HUDEP-2 (cell line): ENCODE measurements around the gene CUL9.
A peak's percentile ranks its signal among the peaks of the same experiment; 100 is the strongest.

Source experiments
- DNase-seq, 76 experiments: peaks; one replicate each; lab custom pipeline; 2025; ENCODE audit not compliant: unreplicated experiment in 76 of 76; lab: John Stamatoyannopoulos, UW

The CUL9 gene

GRCh38 chr6:43172104-43173007 lies 9.6 kb upstream of the CUL9 start:
- DNase-seq = peak in 21 of 76 experiments; percentile 21 to 78 (median 34)

- no peak for DNase-seq
Observed at GRCh38 chr6:43173591-43174262, 8.3 kb upstream of the CUL9 start.

- peak; percentile 86 to 100 (median 98) for DNase-seq
Observed at GRCh38 chr6:43174263-43175112, 7.5 kb upstream of the CUL9 start.

GRCh38 chr6:43175676-43176422 lies 6.1 kb upstream of the CUL9 start:
- no peak for DNase-seq

- no peak for DNase-seq
Observed at GRCh38 chr6:43176423-43176786, 5.6 kb upstream of the CUL9 start.

GRCh38 chr6:43178150-43178549 lies 3.8 kb upstream of the CUL9 start:
- no peak for DNase-seq

- no peak for DNase-seq
Observed at GRCh38 chr6:43178951-43179830, 2.8 kb upstream of the CUL9 start.

DNA sequence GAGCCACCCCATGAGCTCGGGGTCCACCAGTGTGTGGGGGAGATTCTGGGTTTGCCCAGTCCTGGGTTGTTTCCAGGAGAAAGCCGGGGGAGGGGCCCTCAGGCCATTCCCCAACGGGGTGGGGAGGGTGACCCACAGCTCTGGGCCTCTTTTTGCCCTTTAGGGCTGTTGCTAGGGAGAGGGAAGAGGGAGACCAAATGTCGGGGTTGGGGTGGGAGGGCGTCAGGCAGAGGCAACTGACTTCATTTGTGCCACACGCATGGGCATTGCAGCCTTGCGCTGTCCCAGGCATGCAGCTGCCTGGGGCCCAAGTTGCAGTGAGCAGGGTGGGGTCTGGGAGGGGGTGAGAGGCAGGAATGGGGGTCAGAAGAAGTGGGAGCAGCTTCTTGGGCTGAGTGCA lies 1.9 kb upstream of the CUL9 start:
- DNase-seq = no peak

- DNase-seq = no peak
Observed at GRCh38 chr6:43180985-43181384, 1.0 kb upstream of the CUL9 start.

- no peak for DNase-seq
Observed at GRCh38 chr6:43181621-43181941, 415 bp upstream of the CUL9 start.

GRCh38 chr6:43183441-43183840 lies 1.4 kb downstream of the CUL9 start:
- DNase-seq = no peak

- DNase-seq = no peak
Observed at GRCh38 chr6:43184268-43184985, 2.4 kb downstream of the CUL9 start.

- DNase-seq = no peak
Observed at GRCh38 chr6:43185391-43185985, 3.5 kb downstream of the CUL9 start.

DNA sequence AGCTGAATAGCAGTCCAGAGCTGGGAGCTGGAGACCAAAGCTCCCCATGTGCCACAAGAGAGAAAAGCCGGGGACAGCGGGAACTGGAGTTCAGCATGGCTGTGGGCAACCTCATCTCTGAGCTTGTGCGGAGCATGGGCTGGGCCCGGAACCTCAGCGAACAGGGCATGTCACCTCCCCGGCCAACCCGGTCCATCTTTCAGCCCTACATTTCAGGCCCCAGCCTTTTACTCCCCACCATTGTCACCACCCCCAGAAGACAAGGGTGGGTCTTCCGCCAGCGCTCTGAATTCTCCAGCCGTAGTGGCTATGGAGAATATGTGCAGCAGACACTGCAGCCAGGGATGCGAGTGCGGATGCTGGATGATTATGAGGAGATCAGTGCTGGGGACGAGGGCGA lies 4.0 kb downstream of the CUL9 start:
- no peak for DNase-seq

DNA sequence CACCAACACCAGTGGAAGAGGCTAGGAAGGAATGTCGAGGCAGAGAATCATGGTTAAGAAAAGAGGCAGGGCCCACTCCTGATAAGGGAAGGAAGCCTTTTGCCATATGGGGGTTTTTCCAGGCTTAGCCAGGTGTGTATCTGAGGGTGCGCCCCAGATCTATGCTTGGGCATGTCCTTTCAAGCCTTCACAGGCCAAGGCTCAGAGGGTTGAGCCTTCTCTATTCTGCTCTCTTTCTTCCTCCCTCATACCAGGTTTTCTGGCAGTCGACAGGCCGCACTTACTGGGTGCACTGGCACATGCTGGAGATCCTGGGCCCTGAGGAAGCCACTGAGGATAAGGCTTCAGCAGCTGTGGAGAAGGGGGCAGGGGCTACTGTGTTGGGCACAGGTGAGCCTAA lies 4.7 kb downstream of the CUL9 start:
- no peak for DNase-seq

DNA sequence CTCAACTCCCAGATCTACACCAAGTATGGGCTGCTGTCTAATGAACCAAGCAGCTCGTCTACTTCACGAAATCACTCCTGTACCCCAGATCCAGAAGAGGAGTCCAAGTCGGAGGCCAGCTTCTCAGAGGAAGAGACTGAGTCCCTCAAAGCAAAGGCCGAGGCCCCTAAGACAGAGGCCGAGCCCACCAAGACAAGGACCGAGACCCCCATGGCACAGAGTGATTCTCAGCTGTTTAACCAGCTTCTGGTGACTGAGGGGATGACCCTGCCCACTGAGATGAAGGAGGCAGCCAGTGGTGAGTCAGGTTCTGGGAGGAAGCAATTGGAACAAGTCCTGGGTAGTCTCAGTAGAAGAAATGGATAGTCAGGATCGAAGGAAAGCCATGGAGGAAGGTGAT lies 5.8 kb downstream of the CUL9 start:
- DNase-seq = no peak

DNA sequence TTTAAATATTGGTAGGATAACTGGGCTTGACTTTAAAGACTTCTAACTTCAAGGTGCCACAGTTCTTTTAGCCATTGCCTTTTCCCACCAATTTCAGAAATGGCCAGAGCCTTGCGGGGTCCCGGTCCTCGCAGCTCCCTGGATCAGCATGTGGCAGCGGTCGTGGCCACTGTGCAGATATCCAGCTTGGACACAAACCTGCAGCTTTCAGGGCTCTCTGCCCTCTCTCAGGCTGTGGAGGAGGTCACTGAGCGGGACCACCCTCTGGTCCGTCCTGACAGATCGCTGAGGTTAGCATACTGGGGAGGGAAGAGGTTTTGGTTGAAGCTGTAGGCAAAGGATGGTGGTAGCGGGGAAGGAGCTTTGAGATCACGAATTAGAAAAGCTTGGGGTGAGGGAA lies 6.4 kb downstream of the CUL9 start:
- DNase-seq = no peak

- DNase-seq = peak in 12 of 76 experiments; percentile 15 to 54 (median 34)
Observed at GRCh38 chr6:43189776-43190304, 7.8 kb downstream of the CUL9 start.
